BLaER1 (cell line): ENCODE measurements around the gene SH3D19.

Experiments used
- H3K27ac ChIP-seq: shearing (Covaris generic); formaldehyde crosslinking; 2 replicates; pipeline ENCODE4 v1.8.1; 2022
- H3K27me3 ChIP-seq: shearing (Covaris generic); formaldehyde crosslinking; 2 replicates; pipeline ENCODE4 v1.8.1; 2022
- H3K36me3 ChIP-seq: shearing (Covaris generic); formaldehyde crosslinking; 2 replicates; pipeline ENCODE4 v1.8.1; 2022
- H3K4me1 ChIP-seq: shearing (Covaris generic); formaldehyde crosslinking; 2 replicates; pipeline ENCODE4 v1.8.1; 2022
- H3K4me2 ChIP-seq: shearing (Covaris generic); formaldehyde crosslinking; 2 replicates; pipeline ENCODE4 v1.8.1; 2022
- H3K4me3 ChIP-seq: shearing (Covaris generic); formaldehyde crosslinking; 2 replicates; pipeline ENCODE4 v1.8.1; 2022
- H3K9ac ChIP-seq: shearing (Covaris generic); formaldehyde crosslinking; 2 replicates; pipeline ENCODE4 v1.8.1; 2022
- H3K9me3 ChIP-seq: shearing (Covaris generic); formaldehyde crosslinking; 2 replicates; pipeline ENCODE4 v1.8.1; 2022
- H4K20me1 ChIP-seq: shearing (Covaris generic); formaldehyde crosslinking; 2 replicates; pipeline ENCODE4 v1.8.1; 2022
- Cebpa-rat ChIP-seq: shearing (Covaris generic); IDR thresholded peaks from 2 replicates; pipeline ENCODE4 v1.8.1; 2022

SH3D19 gene

GRCh38 chr4:151325111-151325948 is at the start of gene SH3D19:
Gene SH3D19, minus strand, starts transcription at chr4:151325605. Its CDS starts 253 bp downstream, at chr4:151325352.
- Histone ChIP-seq H4K20me1 (no peaks in the 10 kb centered on the region), H3K4me2 (no peak within 1 kb of the TSS), H3K9me3 (peaks cover 16% of the 10 kb centered on the region), H3K4me3 (no peak within 1 kb of the TSS), H3K4me1 (no peaks in the 10 kb centered on the region), H3K9ac (no peak within 1 kb of the TSS), H3K36me3 (no peaks in the 10 kb centered on the region), H3K27me3 (no peaks in the 10 kb centered on the region), H3K27ac (no peak within 1 kb of the TSS)
- TF ChIP-seq Cebpa-rat = no peak

- Histone ChIP-seq H3K27me3 (no peaks in the 10 kb centered on the region), H3K4me1 (no peaks in the 10 kb centered on the region), H3K36me3 (no peaks in the 10 kb centered on the region), H3K4me2 (no peak overlapping the region), H3K9ac (no peak overlapping the region), H3K27ac (no peak overlapping the region), H3K4me3 (no peak overlapping the region), H4K20me1 (no peaks in the 10 kb centered on the region), H3K9me3 (no peaks in the 10 kb centered on the region)
- TF ChIP-seq Cebpa-rat = no peak
Observed at GRCh38 chr4:151362404-151363164, 37.2 kb upstream of the SH3D19 start.

DNA sequence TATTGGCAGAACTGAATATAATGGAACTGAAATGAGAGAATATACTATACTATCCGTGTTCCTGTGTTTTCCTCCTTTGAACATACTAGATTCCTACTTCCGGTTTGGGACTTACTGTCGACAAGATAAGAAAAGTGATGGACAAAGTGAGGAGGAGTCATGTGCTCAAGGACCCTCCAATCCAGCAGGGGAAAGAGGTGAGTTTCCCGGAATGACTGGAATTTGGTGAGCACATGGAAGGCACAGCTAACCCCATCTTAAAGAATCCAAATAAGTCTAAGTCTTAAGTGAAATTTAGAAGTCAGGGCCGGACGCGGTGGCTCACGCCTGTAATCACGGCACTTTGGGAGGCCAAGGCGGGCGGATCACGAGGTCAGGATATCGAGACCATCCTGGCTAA is 36.6 kb upstream of the SH3D19 start:
- no peak for TF ChIP-seq Cebpa-rat
- Histone ChIP-seq H3K36me3 (no peaks in the 10 kb centered on the region), H3K27ac (no peak overlapping the region), H3K9ac (no peak overlapping the region), H3K4me1 (no peaks in the 10 kb centered on the region), H3K27me3 (no peaks in the 10 kb centered on the region), H4K20me1 (no peaks in the 10 kb centered on the region), H3K4me2 (no peak overlapping the region), H3K4me3 (no peak overlapping the region), H3K9me3 (no peaks in the 10 kb centered on the region)

DNA sequence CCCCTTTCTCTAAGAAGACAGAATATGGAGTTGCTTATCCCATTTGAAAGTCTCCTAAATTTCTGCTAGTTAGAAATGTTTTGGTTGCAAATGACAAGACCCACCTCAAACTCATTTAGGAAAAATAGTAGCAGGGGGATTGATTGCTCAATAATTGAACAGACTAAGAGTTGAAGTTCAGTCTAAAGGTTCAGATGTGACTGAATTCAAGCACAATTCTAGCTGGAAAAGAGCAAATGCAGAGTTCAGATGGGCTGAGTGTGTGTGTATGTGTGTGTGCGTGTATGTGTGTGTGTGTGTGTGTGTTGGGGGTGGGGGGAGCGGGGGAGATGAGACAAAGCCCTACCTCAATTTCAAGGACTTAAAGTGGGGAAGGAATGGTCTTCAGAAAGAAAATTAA is 35.7 kb upstream of the SH3D19 start:
- Histone ChIP-seq H3K27ac (no peak overlapping the region), H3K36me3 (no peaks in the 10 kb centered on the region), H3K9me3 (no peaks in the 10 kb centered on the region), H3K9ac (no peak overlapping the region), H3K4me3 (no peak overlapping the region), H3K27me3 (no peaks in the 10 kb centered on the region), H3K4me2 (no peak overlapping the region), H3K4me1 (no peaks in the 10 kb centered on the region), H4K20me1 (no peaks in the 10 kb centered on the region)
- no peak for TF ChIP-seq Cebpa-rat

DNA sequence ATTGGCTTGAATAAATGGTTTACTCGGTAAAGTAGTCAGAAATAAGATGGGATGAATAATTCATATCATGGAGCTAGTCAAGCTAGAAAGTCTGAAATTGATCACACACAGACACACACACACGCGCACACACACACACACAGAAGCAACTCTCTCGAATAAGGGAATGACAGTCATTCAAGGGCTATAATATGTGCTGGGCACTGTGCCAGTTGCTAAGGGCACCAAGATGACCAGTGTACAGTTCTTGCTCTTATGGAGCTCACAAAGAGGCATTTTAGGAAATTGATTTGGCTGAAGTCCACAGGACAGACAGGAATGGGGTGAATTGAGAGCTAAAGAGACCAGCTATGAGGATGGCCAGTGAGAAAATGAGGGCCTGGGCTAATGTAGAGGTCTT is 34.2 kb upstream of the SH3D19 start:
- Histone ChIP-seq H3K9me3 (no peaks in the 10 kb centered on the region), H3K36me3 (no peaks in the 10 kb centered on the region), H3K9ac (no peak overlapping the region), H4K20me1 (no peaks in the 10 kb centered on the region), H3K4me2 (no peak overlapping the region), H3K4me1 (no peaks in the 10 kb centered on the region), H3K27ac (no peak overlapping the region), H3K27me3 (no peaks in the 10 kb centered on the region), H3K4me3 (no peak overlapping the region)
- no peak for TF ChIP-seq Cebpa-rat

GRCh38 chr4:151358266-151358665 is 32.9 kb upstream of the SH3D19 start:
- no peak overlapping the region for H3K4me2 ChIP-seq
- TF ChIP-seq Cebpa-rat = no peak

GRCh38 chr4:151356510-151356909 is 31.1 kb upstream of the SH3D19 start:
- no peak for TF ChIP-seq Cebpa-rat
- Histone ChIP-seq H3K4me1 (peaks cover 10% of the 10 kb centered on the region), H3K4me3 (no peak overlapping the region), H3K9me3 (peaks cover 7% of the 10 kb centered on the region), H3K27ac (no peak overlapping the region), H4K20me1 (no peaks in the 10 kb centered on the region), H3K4me2 (no peak overlapping the region), H3K36me3 (no peaks in the 10 kb centered on the region), H3K27me3 (no peaks in the 10 kb centered on the region), H3K9ac (no peak overlapping the region)

More at GRCh38 chr4:151358266-151358665, 32.9 kb upstream of the SH3D19 start:
- Histone ChIP-seq H4K20me1 (no peaks in the 10 kb centered on the region), H3K4me1 (peaks cover under 1% of the 10 kb centered on the region; the same call in 1 of the 2 replicates), H3K27me3 (no peaks in the 10 kb centered on the region), H3K4me3 (no peak overlapping the region), H3K9ac (no peak overlapping the region), H3K27ac (no peak overlapping the region), H3K36me3 (no peaks in the 10 kb centered on the region), H3K9me3 (peaks cover 4% of the 10 kb centered on the region)

DNA sequence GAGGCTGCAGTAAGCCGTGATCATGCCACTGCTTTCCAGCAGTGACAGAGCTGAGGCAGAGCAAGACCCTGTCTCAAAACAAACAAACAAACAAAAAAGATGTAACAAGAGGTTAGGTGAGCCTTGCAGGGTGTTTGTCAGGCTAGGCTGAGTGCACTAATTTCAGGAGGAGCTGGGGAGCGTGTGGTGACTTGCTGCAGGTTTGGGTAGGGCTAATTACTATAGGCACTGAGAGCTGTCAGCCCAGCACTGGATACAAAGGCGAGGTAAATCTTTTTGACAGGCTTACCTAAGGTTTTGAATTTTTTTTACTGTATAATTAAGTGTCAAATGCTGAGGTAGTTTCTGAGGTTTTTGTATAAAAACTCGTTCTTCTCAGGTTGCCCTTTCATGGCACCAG is 29.8 kb upstream of the SH3D19 start:
- no peaks in the 10 kb centered on the region for H3K27me3 ChIP-seq
- H3K27ac ChIP-seq = no peak overlapping the region
- no peak overlapping the region for H3K4me3 ChIP-seq
- H3K9ac ChIP-seq = no peak overlapping the region
- no peaks in the 10 kb centered on the region for H4K20me1 ChIP-seq
- H3K4me1 ChIP-seq = peaks cover 10% of the 10 kb centered on the region
- TF ChIP-seq Cebpa-rat = no peak
- H3K4me2 ChIP-seq = no peak overlapping the region
- H3K9me3 ChIP-seq = peaks cover 7% of the 10 kb centered on the region
- H3K36me3 ChIP-seq = no peaks in the 10 kb centered on the region

- Histone ChIP-seq H3K27me3 (no peaks in the 10 kb centered on the region), H3K9ac (no peak overlapping the region), H4K20me1 (no peaks in the 10 kb centered on the region), H3K36me3 (no peaks in the 10 kb centered on the region), H3K9me3 (peaks cover 13% of the 10 kb centered on the region), H3K4me2 (no peak overlapping the region), H3K27ac (no peak overlapping the region), H3K4me3 (no peak overlapping the region), H3K4me1 (peaks cover 9% of the 10 kb centered on the region)
- TF ChIP-seq Cebpa-rat = no peak
Observed at GRCh38 chr4:151347490-151348235, 22.3 kb upstream of the SH3D19 start.
